Inflammatory macrophage treated with lipopolysaccharide for 4 hours (primary cell): ENCODE results near the gene WNT16.
"Not testable (repeated sequence)": the region's sequence is repeated elsewhere in the genome, so short reads cannot be mapped to it uniquely, and the experiment has no call there.

ENCODE experiments used
- DNase-seq: peaks from one replicate; pipeline ENCODE4 v3.0.0-alpha.2; 2020

The WNT16 gene

GRCh38 chr7:121328508-121329190 lies at the start of gene WNT16:
TSS of gene WNT16 (plus strand) at chr7:121329000. CDS start at chr7:121329293, 293 bp downstream.
- no peak for DNase-seq

- DNase-seq, result no peak
These were observed 49.7 kb upstream of the WNT16 start for GRCh38 chr7:121279060-121279620.

GRCh38 chr7:121279822-121280221 lies 49.0 kb upstream of the WNT16 start:
- DNase-seq, result no peak

GRCh38 chr7:121280656-121281055 lies 48.1 kb upstream of the WNT16 start:
- no peak for DNase-seq

- no peak for DNase-seq
These were observed 46.7 kb upstream of the WNT16 start for GRCh38 chr7:121282129-121282528.

GRCh38 chr7:121285066-121285667 lies 43.6 kb upstream of the WNT16 start:
- DNase-seq, result no peak

- no peak for DNase-seq
These were observed 42.6 kb upstream of the WNT16 start for GRCh38 chr7:121286186-121286585.

GRCh38 chr7:121286742-121287734 lies 41.8 kb upstream of the WNT16 start:
- DNase-seq, result no peak

- DNase-seq, result no peak
These were observed 39.9 kb upstream of the WNT16 start for GRCh38 chr7:121288894-121289293.

- DNase-seq, result not testable (repeated sequence)
These were observed 38.9 kb upstream of the WNT16 start for GRCh38 chr7:121289930-121290329.

GRCh38 chr7:121294448-121294992 lies 34.3 kb upstream of the WNT16 start:
- DNase-seq, result no peak

GRCh38 chr7:121297843-121298242 lies 31.0 kb upstream of the WNT16 start:
- DNase-seq, result no peak

- DNase-seq, result no peak
These were observed 30.0 kb upstream of the WNT16 start for GRCh38 chr7:121298831-121299239.

GRCh38 chr7:121300685-121301420 lies 27.9 kb upstream of the WNT16 start:
- no peak for DNase-seq

GRCh38 chr7:121301446-121302213 lies 27.2 kb upstream of the WNT16 start:
- DNase-seq, result no peak

GRCh38 chr7:121302214-121302745 lies 26.5 kb upstream of the WNT16 start:
- DNase-seq, result no peak

GRCh38 chr7:121303422-121304101 lies 25.2 kb upstream of the WNT16 start:
- no peak for DNase-seq

- DNase-seq, result no peak
These were observed 24.6 kb upstream of the WNT16 start for GRCh38 chr7:121304102-121304658.

- DNase-seq, result no peak
These were observed 23.7 kb upstream of the WNT16 start for GRCh38 chr7:121305109-121305508.

- DNase-seq, result no peak
These were observed 22.2 kb upstream of the WNT16 start for GRCh38 chr7:121306565-121306964.
